K562 (cell line): ENCODE measurements around the gene BCKDHB.

ENCODE experiments used
- CCAR2 ChIP-seq: fragments of 200-400 bp; formaldehyde crosslinking; IDR thresholded peaks from 2 replicates; pipeline ENCODE4 v1.6.1; 2017; ENCODE audit warnings: mild to moderate bottlenecking, low read depth, low read length
- IRF2 ChIP-seq: sonication (generic); formaldehyde crosslinking; IDR thresholded peaks from 2 replicates; pipeline ENCODE4 v1.8.1; 2022; ENCODE audit warnings: mild to moderate bottlenecking, missing genetic modification reagents
- KAT7 ChIP-seq: sonication (generic); formaldehyde crosslinking; IDR thresholded peaks from 2 replicates; pipeline ENCODE4 v1.8.0; 2022; ENCODE audit warnings: missing genetic modification reagents, mild to moderate bottlenecking, borderline replicate concordance
- POLR2AphosphoS5 ChIP-seq: IDR thresholded peaks from 2 replicates; pipeline ENCODE4 v1.6.1; 2011; ENCODE audit warnings: mild to moderate bottlenecking, low read depth, low read length, moderate library complexity; ENCODE audit not compliant: control insufficient read depth, insufficient read depth
- TBP ChIP-seq: optimal IDR thresholded peaks from 2 replicates; pipeline ENCODE3; 2011; ENCODE audit warnings: low read depth, low read length, improper control_type of control experiment
- TCF3 ChIP-seq: sonication (generic); formaldehyde crosslinking; IDR thresholded peaks from 2 replicates; pipeline ENCODE4 v1.4.0; 2020; ENCODE audit warnings: mild to moderate bottlenecking, missing genetic modification reagents
- TEAD4 ChIP-seq, 2 experiments: sonication (generic) in 1 of 2; formaldehyde crosslinking in 1 of 2; IDR thresholded peaks; 2 replicates each; pipeline versions ENCODE4 v1.6.1 to v1.8.0; 2012 to 2022; ENCODE audit warnings: borderline replicate concordance in 1 of 2, inconsistent platforms in 1 of 2, low read length in 1 of 2, mild to moderate bottlenecking in 1 of 2, missing genetic modification reagents in 1 of 2
- ZNF175 ChIP-seq: fragments of 200-800 bp; sonication (Bioruptor generic); IDR thresholded peaks from 2 replicates; pipeline ENCODE4 v1.6.1; 2016; ENCODE audit warnings: low read depth, mild to moderate bottlenecking, missing genetic modification characterization, missing compliant biosample characterization
- ZNF274 ChIP-seq: IDR thresholded peaks from 2 replicates; pipeline ENCODE4 v1.6.1; 2011; ENCODE audit warnings: low read depth, mild to moderate bottlenecking, low read length, moderate library complexity, borderline replicate concordance
- TF ChIP-seq, protein P1 (sequence below): IDR thresholded peaks from 2 replicates; pipeline ENCODE4 v1.6.1; 2016; ENCODE audit warnings: missing genetic modification characterization, missing compliant biosample characterization
- TF ChIP-seq, protein P2 (sequence below): IDR thresholded peaks from 2 replicates; pipeline ENCODE4 v1.6.1; 2011; ENCODE audit warnings: borderline replicate concordance, low read depth, mild to moderate bottlenecking, moderate library complexity, low read length; ENCODE audit not compliant: insufficient read depth, poor library complexity, severe bottlenecking
- TF ChIP-seq, protein P3 (sequence below), 3 experiments: IDR thresholded peaks in 2 of 3; conservative IDR thresholded peaks in 1 of 3; 2 replicates each; pipeline ENCODE4 v1.5.1; 2011 to 2012; ENCODE audit warnings: low read length in 3 of 3, mild to moderate bottlenecking in 3 of 3, control low read depth in 2 of 3, improper control_type of control experiment in 1 of 3, inconsistent platforms in 1 of 3, low read depth in 1 of 3, mixed read lengths in 1 of 3, moderate library complexity in 1 of 3; ENCODE audit not compliant: insufficient read depth in 2 of 3
- TF ChIP-seq, protein P4 (sequence below), 3 experiments: fragments of 200-800 bp in 1 of 3; fragments of 250-450 bp in 1 of 3; fragments of 450-650 bp in 1 of 3; sonication (Bioruptor Pico) in 1 of 3; sonication (Bioruptor generic) in 1 of 3; formaldehyde crosslinking in 1 of 3; IDR thresholded peaks; 2 replicates each; pipeline versions ENCODE4 v1.6.1 to v1.8.0; 2016 to 2022; ENCODE audit warnings: mild to moderate bottlenecking in 2 of 3, missing genetic modification characterization in 2 of 3, missing compliant biosample characterization in 1 of 3, moderate library complexity in 1 of 3

DNA sequence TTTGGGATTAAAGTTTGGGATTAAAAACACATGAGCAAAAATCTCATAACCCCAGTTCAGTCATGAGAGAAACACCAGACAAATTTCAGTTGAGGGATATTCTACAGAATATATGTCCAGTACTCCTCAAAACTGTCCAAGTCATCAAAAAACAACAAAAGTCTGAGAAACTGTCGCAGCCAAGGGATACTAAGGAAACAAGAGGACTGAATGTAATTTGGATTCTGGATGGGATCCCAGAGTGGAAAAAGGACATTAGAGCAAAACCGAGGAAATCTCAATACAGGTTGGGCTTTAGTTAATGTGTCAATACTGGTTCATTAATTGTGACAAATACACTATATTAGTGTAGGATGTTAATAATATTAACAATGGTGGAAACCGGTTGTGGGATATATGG lies 219.3 kb downstream of the BCKDHB start:
- TF ChIP-seq TEAD4 (IDR thresholded peaks at IDR 0.05; ENCODE audit: low read length) (no peak), TEAD4 (CRISPR knock-in tag; IDR thresholded peaks at IDR 0.05; ENCODE audit: borderline replicate concordance) (no peak), TCF3 (CRISPR knock-in tag) (no peak), KAT7 (CRISPR knock-in tag) (no peak), POLR2AphosphoS5 (no peak), IRF2 (CRISPR knock-in tag) (no peak), TBP (no peak), ZNF274 (no peak), ZNF175 (CRISPR knock-in tag) (no peak), CCAR2 (no peak)
- TF ChIP-seq, protein P1, sequence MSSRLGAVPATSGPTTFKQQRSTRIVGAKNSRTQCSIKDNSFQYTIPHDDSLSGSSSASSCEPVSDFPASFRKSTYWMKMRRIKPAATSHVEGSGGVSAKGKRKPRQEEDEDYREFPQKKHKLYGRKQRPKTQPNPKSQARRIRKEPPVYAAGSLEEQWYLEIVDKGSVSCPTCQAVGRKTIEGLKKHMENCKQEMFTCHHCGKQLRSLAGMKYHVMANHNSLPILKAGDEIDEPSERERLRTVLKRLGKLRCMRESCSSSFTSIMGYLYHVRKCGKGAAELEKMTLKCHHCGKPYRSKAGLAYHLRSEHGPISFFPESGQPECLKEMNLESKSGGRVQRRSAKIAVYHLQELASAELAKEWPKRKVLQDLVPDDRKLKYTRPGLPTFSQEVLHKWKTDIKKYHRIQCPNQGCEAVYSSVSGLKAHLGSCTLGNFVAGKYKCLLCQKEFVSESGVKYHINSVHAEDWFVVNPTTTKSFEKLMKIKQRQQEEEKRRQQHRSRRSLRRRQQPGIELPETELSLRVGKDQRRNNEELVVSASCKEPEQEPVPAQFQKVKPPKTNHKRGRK (tag) = no peak
- TF ChIP-seq, protein P2, sequence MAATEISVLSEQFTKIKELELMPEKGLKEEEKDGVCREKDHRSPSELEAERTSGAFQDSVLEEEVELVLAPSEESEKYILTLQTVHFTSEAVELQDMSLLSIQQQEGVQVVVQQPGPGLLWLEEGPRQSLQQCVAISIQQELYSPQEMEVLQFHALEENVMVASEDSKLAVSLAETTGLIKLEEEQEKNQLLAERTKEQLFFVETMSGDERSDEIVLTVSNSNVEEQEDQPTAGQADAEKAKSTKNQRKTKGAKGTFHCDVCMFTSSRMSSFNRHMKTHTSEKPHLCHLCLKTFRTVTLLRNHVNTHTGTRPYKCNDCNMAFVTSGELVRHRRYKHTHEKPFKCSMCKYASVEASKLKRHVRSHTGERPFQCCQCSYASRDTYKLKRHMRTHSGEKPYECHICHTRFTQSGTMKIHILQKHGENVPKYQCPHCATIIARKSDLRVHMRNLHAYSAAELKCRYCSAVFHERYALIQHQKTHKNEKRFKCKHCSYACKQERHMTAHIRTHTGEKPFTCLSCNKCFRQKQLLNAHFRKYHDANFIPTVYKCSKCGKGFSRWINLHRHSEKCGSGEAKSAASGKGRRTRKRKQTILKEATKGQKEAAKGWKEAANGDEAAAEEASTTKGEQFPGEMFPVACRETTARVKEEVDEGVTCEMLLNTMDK = no peak
- TF ChIP-seq, protein P3, sequence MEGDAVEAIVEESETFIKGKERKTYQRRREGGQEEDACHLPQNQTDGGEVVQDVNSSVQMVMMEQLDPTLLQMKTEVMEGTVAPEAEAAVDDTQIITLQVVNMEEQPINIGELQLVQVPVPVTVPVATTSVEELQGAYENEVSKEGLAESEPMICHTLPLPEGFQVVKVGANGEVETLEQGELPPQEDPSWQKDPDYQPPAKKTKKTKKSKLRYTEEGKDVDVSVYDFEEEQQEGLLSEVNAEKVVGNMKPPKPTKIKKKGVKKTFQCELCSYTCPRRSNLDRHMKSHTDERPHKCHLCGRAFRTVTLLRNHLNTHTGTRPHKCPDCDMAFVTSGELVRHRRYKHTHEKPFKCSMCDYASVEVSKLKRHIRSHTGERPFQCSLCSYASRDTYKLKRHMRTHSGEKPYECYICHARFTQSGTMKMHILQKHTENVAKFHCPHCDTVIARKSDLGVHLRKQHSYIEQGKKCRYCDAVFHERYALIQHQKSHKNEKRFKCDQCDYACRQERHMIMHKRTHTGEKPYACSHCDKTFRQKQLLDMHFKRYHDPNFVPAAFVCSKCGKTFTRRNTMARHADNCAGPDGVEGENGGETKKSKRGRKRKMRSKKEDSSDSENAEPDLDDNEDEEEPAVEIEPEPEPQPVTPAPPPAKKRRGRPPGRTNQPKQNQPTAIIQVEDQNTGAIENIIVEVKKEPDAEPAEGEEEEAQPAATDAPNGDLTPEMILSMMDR (IDR thresholded peaks at IDR 0.05 in 2 of 3, conservative IDR thresholded peaks at IDR 0.05 in 1 of 3; ENCODE audit: insufficient read depth in 2 of 3, low read depth in 1 of 3, low read length in 3 of 3) = no peak
- TF ChIP-seq, protein P4, sequence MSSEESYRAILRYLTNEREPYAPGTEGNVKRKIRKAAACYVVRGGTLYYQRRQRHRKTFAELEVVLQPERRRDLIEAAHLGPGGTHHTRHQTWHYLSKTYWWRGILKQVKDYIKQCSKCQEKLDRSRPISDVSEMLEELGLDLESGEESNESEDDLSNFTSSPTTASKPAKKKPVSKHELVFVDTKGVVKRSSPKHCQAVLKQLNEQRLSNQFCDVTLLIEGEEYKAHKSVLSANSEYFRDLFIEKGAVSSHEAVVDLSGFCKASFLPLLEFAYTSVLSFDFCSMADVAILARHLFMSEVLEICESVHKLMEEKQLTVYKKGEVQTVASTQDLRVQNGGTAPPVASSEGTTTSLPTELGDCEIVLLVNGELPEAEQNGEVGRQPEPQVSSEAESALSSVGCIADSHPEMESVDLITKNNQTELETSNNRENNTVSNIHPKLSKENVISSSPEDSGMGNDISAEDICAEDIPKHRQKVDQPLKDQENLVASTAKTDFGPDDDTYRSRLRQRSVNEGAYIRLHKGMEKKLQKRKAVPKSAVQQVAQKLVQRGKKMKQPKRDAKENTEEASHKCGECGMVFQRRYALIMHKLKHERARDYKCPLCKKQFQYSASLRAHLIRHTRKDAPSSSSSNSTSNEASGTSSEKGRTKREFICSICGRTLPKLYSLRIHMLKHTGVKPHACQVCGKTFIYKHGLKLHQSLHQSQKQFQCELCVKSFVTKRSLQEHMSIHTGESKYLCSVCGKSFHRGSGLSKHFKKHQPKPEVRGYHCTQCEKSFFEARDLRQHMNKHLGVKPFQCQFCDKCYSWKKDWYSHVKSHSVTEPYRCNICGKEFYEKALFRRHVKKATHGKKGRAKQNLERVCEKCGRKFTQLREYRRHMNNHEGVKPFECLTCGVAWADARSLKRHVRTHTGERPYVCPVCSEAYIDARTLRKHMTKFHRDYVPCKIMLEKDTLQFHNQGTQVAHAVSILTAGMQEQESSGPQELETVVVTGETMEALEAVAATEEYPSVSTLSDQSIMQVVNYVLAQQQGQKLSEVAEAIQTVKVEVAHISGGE (CRISPR knock-in tag; IDR thresholded peaks at IDR 0.05) = no peak
